Right lobe of liver (tissue), 6 donors: ENCODE data around the gene LENG8. TPM values are rescaled to one million over a fixed set of nuclear protein-coding genes. Genes with fewer than 3 reads are reported as not detected.

Experiments used
- ATAC-seq, 4 donors: fragments of 200-7000 bp; cut with Tn5 transposase; one replicate each; pipeline ENCODE4 v1.9.1; 2020; ENCODE audit warnings: mild to moderate bottlenecking in 4 of 4, moderate library complexity in 4 of 4
- DNase-seq, 3 donors: peaks; one replicate each; pipeline ENCODE4 v3.0.0-alpha.2; 2020
- H3K27ac ChIP-seq, 3 donors: fragments of 200-600 bp; one replicate each; pipeline ENCODE4 v1.8.0; 2022
- H3K27me3 ChIP-seq, 2 donors: fragments of 200-600 bp; one replicate each; pipeline ENCODE4 v1.8.0; 2022
- H3K36me3 ChIP-seq, 4 donors: fragments of 200-600 bp; sonication (generic) in 1 of 4; one replicate each; pipeline versions ENCODE4 v1.5.1 to v1.8.0; 2017 to 2022; ENCODE audit warnings: control low read depth in 1 of 4
- H3K4me1 ChIP-seq, 4 donors: fragments of 200-600 bp; sonication (generic) in 1 of 4; one replicate each; pipeline versions ENCODE4 v1.5.1 to v1.8.0; 2017 to 2022; ENCODE audit warnings: control low read depth in 1 of 4
- H3K4me3 ChIP-seq, 3 donors: fragments of 200-600 bp; one replicate each; pipeline ENCODE4 v1.8.0; 2022
- H3K9me3 ChIP-seq, 4 donors: fragments of 200-600 bp; sonication (generic) in 1 of 4; one replicate each; pipeline versions ENCODE4 v1.5.1 to v1.8.0; 2017 to 2022; ENCODE audit warnings: control low read depth in 1 of 4
- POLR2A ChIP-seq: fragments of 450-650 bp; IDR thresholded peaks from one replicate; pipeline ENCODE4 v1.6.1; 2017; ENCODE audit warnings: antibody characterized with exemption, mild to moderate bottlenecking
- WGBS: methylation state at CpG from one replicate; pipeline ENCODE4 v1.1.6; 2018; ENCODE audit warnings: low coverage, low lambda C conversion rate; ENCODE audit not compliant: insufficient coverage; ENCODE audit errors: missing lambda C conversion rate; 5-methylcytosine and 5-hydroxymethylcytosine counted together
- intact Hi-C, 2 donors: fragments of 100-400 bp; cut with DNase I; formaldehyde crosslinking; loops; one replicate each; pipeline versions ENCODE4 v1.11.2 to v1.14.1; 2022
- total RNA-seq, 6 experiments: library from RNA; depleted of rRNA in 2 of 6; stranded (reverse); fragments of >200 nt in 2 of 6; fragmentation: NEBNext Ultra II Directional in 3 of 6; extraction: Animal tissue kit (Norgen Biotek cat#: 25700) in 3 of 6; gene quantifications; one replicate each; pipeline versions ENCODE4 v1.1.0 to v1.2.4, GENCODE V29; 2016 to 2023
- TF ChIP-seq, protein P1 (sequence below), 4 donors: fragments of 200-600 bp in 3 of 4; fragments of 450-650 bp in 1 of 4; IDR thresholded peaks; one replicate each; pipeline versions ENCODE4 v1.5.1 to v1.8.0; 2016 to 2022; ENCODE audit warnings: antibody characterized with exemption in 4 of 4, mild to moderate bottlenecking in 2 of 4
- donor health status: DM: no; HTN: yes; CAD: no.
- donor health status: DM: no; HTN: no; CAD: no.
- donor health status: DM: no; HTN: no; CAD: no.
- donor health status: DM: no; HTN: yes; CAD: no.
- donor health status: DM: no; HTN: yes; CAD: no.

LENG8 gene
- total RNA-seq, 6 experiments from 2014 or later: 29.8 to 66.3 (median 41.1) TPM

DNA sequence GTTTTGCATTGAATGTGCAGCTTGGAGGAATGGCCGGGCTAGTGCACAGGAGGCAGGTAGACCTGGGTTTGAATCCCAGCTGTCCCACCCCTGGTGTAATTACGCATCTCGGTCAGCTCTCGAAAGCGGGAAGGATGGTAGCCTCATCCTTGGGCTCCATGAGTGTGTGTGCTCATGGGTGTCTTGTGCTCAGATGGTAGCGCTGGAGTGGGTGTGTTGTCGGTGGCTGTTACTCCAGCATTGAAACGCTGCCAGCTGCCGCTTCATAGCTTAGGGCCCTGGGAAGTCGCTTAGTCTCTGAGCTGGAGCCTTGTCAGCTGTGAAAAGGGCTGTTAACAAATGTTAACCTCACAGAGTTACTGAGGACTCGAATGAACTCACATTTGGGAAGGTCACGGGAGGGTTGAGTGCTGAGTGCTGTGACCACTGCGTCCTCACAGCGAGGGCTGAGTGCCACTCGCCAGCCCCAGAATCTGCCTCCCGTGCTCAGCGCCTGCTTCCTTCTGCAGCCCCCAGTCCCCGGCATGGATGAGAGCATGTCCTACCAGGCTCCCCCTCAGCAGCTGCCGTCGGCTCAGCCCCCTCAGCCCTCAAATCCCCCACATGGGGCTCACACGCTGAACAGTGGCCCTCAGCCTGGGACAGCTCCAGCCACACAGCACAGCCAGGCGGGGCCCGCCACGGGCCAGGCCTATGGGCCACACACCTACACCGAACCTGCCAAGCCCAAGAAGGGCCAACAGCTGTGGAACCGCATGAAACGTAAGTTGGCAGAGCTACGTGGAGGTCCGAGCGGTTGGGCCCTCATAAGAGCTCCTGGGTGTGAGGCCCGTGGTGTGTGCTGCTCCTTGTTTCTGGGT is 5.2 kb downstream of the LENG8 start:
- TF ChIP-seq, protein P1, sequence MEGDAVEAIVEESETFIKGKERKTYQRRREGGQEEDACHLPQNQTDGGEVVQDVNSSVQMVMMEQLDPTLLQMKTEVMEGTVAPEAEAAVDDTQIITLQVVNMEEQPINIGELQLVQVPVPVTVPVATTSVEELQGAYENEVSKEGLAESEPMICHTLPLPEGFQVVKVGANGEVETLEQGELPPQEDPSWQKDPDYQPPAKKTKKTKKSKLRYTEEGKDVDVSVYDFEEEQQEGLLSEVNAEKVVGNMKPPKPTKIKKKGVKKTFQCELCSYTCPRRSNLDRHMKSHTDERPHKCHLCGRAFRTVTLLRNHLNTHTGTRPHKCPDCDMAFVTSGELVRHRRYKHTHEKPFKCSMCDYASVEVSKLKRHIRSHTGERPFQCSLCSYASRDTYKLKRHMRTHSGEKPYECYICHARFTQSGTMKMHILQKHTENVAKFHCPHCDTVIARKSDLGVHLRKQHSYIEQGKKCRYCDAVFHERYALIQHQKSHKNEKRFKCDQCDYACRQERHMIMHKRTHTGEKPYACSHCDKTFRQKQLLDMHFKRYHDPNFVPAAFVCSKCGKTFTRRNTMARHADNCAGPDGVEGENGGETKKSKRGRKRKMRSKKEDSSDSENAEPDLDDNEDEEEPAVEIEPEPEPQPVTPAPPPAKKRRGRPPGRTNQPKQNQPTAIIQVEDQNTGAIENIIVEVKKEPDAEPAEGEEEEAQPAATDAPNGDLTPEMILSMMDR (IDR thresholded peaks at IDR 0.05): no peak
- no peak for TF ChIP-seq POLR2A
- Histone ChIP-seq H3K9me3 (no peaks in the 10 kb centered on the region), H3K4me3 (no peak overlapping the region), H3K4me1 (peaks cover 0 to 13% (median 5%) of the 10 kb centered on the region in 4 donors), H3K27me3 (no peaks in the 10 kb centered on the region), H3K36me3 (peaks cover 39 to 80% (median 57%) of the 10 kb centered on the region in 4 donors), H3K27ac (no peak overlapping the region)
- no CpG with 5 or more reads among the region's 31 CpGs for WGBS
- DNase-seq: no peak
- no peak for ATAC-seq
- intact Hi-C loops: no loop called here

DNA sequence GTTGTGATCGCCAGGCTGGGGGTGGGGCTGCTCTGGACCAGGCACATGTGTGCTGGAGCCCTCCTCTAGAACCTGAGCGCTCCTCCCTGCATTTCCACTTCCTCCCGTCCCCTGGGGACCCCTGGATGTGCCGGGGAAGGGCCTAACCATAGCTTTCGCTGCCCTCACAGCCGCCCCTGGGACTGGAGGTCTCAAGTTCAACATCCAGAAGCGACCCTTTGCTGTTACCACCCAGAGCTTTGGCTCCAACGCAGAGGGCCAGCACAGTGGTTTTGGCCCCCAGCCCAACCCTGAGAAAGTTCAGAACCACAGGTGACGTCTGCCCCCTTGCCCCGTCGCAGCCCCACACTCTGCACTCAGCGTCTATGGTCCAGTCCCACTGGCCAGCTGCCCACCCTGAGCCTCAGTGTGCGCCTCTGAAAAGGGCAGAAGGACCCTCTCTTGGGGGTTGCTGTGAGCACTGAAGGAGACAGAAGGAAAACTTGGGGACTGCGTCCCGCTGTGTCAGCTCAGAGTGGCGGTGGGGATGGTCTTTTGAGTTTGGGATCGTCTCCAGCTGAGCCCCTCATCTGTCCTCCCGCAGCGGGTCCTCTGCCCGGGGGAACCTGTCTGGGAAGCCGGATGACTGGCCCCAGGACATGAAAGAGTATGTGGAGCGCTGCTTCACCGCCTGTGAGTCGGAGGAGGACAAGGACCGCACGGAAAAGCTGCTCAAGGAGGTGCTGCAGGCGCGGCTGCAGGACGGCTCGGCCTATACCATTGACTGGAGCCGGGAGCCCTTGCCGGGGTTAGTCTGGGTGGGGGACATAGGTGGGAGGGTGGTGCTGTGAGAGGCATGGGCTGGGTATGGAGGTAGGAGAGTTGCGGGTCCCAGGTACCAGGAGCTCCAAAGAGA is 6.0 kb downstream of the LENG8 start:
- WGBS: 95% methylated on average over 7 of the region's 33 CpGs
- no peaks in the 10 kb centered on the region for H3K9me3 ChIP-seq
- H3K27ac ChIP-seq: no peak overlapping the region
- H3K27me3 ChIP-seq: no peaks in the 10 kb centered on the region
- H3K4me3 ChIP-seq: no peak overlapping the region
- no peak for DNase-seq
- no peak for ATAC-seq
- H3K36me3 ChIP-seq: peaks cover 39 to 86% (median 61%) of the 10 kb centered on the region in 4 donors
- TF ChIP-seq POLR2A: no peak
- TF ChIP-seq, protein P1 (IDR thresholded peaks at IDR 0.05): no peak
- intact Hi-C loops: no loop called here
- peaks cover 0 to 11% (median 4%) of the 10 kb centered on the region in 4 donors for H3K4me1 ChIP-seq

DNA sequence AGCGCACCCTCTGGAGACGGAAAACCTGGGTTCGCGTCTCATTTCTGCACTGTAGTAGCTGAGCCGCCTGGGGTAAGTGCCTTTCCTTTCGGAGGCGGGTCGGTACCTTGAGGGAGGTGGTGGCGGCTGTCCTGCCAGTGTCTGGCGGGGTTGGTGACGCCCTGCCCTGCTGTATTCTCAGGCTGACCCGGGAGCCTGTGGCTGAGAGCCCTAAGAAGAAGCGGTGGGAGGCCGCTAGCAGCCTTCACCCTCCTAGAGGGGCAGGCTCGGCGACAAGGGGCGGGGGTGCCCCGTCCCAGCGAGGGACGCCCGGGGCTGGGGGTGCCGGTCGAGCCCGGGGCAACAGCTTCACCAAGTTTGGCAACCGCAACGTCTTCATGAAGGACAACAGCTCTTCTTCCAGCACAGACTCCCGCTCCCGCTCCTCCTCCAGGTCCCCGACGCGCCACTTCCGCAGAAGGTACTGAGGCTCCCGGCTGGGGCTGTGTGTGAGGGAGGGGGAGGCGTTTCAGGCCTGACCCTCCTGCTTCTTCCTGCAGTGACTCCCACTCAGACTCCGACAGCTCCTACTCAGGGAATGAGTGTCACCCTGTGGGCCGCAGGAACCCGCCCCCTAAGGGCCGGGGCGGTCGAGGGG is 6.9 kb downstream of the LENG8 start:
- Histone ChIP-seq H3K4me1 (peaks cover 0 to 3% (median under 1%) of the 10 kb centered on the region in 4 donors), H3K4me3 (no peak overlapping the region), H3K27me3 (no peaks in the 10 kb centered on the region), H3K9me3 (no peaks in the 10 kb centered on the region), H3K36me3 (peaks cover 39 to 94% (median 64%) of the 10 kb centered on the region in 4 donors), H3K27ac (no peak overlapping the region)
- TF ChIP-seq, protein P1 (IDR thresholded peaks at IDR 0.05): no peak
- no peak for TF ChIP-seq POLR2A
- intact Hi-C loops: no loop called here
- WGBS: 50% methylated on average over 1 of the region's 40 CpGs
- DNase-seq: no peak
- ATAC-seq: no peak
